Osteoblast (primary cell): ENCODE measurements around the gene SERPINF2. TPM values are rescaled to one million over a fixed set of nuclear protein-coding genes. Genes with fewer than 3 reads are reported as not detected.

Source experiments
- DNase-seq: peaks from one replicate; pipeline ENCODE4 v3.0.0; 2011; ENCODE audit warnings: low spot score, mixed read lengths; ENCODE audit not compliant: insufficient read length; ENCODE audit errors: missing footprints
- H2AFZ ChIP-seq: 2 replicates; pipeline ENCODE4 v1.6.0; 2011; ENCODE audit warnings: mild to moderate bottlenecking, low read length
- H3K27ac ChIP-seq: 2 replicates; pipeline ENCODE4 v1.5.1; 2011; ENCODE audit warnings: mild to moderate bottlenecking, low read depth, low read length, moderate library complexity
- H3K27me3 ChIP-seq: 2 replicates; pipeline ENCODE4 v1.6.0; 2012; ENCODE audit warnings: mild to moderate bottlenecking, control low read depth, inconsistent platforms, low read length, moderate library complexity; ENCODE audit not compliant: insufficient read depth
- H3K36me3 ChIP-seq: 2 replicates; pipeline ENCODE4 v1.5.1; 2011; ENCODE audit warnings: mild to moderate bottlenecking, low read length, control low read depth, moderate library complexity; ENCODE audit not compliant: insufficient read depth
- H3K4me1 ChIP-seq: 2 replicates; pipeline ENCODE4 v1.5.1; 2011; ENCODE audit warnings: mild to moderate bottlenecking, low read length, control low read depth, moderate library complexity; ENCODE audit not compliant: insufficient read depth
- H3K4me2 ChIP-seq: 2 replicates; pipeline ENCODE4 v1.6.0; 2011; ENCODE audit warnings: mild to moderate bottlenecking, low read length; ENCODE audit not compliant: insufficient read depth
- H3K4me3 ChIP-seq: fragments of 200-600 bp; sonication (generic); 3 replicates; pipeline ENCODE4 v1.5.1; 2012; ENCODE audit warnings: mild to moderate bottlenecking, low read length, inconsistent platforms; ENCODE audit not compliant: insufficient read depth
- H3K79me2 ChIP-seq: 2 replicates; pipeline ENCODE4 v1.6.0; 2012; ENCODE audit warnings: mild to moderate bottlenecking, low read length, control low read depth, inconsistent platforms; ENCODE audit not compliant: insufficient read depth
- H3K9me3 ChIP-seq: 2 replicates; pipeline ENCODE4 v1.5.1; 2011; ENCODE audit warnings: low read depth, low read length, control low read depth
- H4K20me1 ChIP-seq: 2 replicates; pipeline ENCODE4 v1.6.0; 2012; ENCODE audit warnings: mild to moderate bottlenecking, low read length, control low read depth; ENCODE audit not compliant: insufficient read depth
- CTCF ChIP-seq: IDR thresholded peaks from 2 replicates; pipeline ENCODE4 v1.5.1; 2011; ENCODE audit warnings: mild to moderate bottlenecking, low read depth, low read length, moderate library complexity; ENCODE audit errors: extremely low read depth
- total RNA-seq: library from RNA; depleted of rRNA; stranded (reverse); fragments of >200 nt; gene quantifications from 2 replicates; pipeline ENCODE4 v1.2.3, GENCODE V29; 2012

The SERPINF2 gene
- total RNA-seq, 1 donor = under 0.01 TPM

GRCh38 chr17:1774390-1775176 lies 31.9 kb downstream of the SERPINF2 start:
- DNase-seq = no peak
- Histone ChIP-seq H4K20me1 (no peaks in the 10 kb centered on the region), H3K4me1 (peaks cover 4% of the 10 kb centered on the region), H3K36me3 (peaks cover 20% of the 10 kb centered on the region), H3K9me3 (no peaks in the 10 kb centered on the region), H3K79me2 (no peaks in the 10 kb centered on the region), H3K4me2 (no peak overlapping the region), H3K4me3 (no peak overlapping the region), H3K27ac (no peak overlapping the region), H2AFZ (no peak overlapping the region), H3K27me3 (no peaks in the 10 kb centered on the region)
- TF ChIP-seq CTCF = no peak

GRCh38 chr17:1776328-1776727 lies 33.7 kb downstream of the SERPINF2 start:
- no peak overlapping the region for H3K27ac ChIP-seq
- H3K36me3 ChIP-seq = peaks cover 20% of the 10 kb centered on the region
- no peaks in the 10 kb centered on the region for H3K9me3 ChIP-seq
- DNase-seq = peak; percentile 67
- no peak for TF ChIP-seq CTCF
- H3K27me3 ChIP-seq = no peaks in the 10 kb centered on the region
- no peaks in the 10 kb centered on the region for H3K79me2 ChIP-seq
- H3K4me2 ChIP-seq = no peak overlapping the region
- no peak overlapping the region for H3K4me3 ChIP-seq
- H2AFZ ChIP-seq = no peak overlapping the region
- peaks cover 13% of the 10 kb centered on the region for H3K4me1 ChIP-seq
- peaks cover 3% of the 10 kb centered on the region for H4K20me1 ChIP-seq

DNA sequence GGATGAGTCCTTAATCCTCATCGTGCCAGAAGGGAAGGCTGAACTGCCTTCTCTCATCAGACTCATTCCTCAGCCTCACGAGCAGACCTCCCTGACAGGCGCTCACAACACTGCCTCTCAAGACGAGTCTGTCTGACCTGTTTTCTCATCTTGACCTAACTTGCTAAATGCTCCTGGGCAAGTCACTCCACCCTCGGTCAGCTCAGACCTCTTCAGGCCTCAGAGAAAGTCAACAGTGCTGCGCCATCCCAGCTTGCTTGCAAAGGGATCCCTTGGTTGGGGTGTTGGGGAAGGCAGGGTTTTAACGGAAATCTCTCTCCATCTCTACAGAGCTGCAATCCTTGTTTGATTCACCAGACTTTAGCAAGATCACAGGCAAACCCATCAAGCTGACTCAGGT lies 34.2 kb downstream of the SERPINF2 start:
- Histone ChIP-seq H3K4me1 (peaks cover 13% of the 10 kb centered on the region), H2AFZ (no peak overlapping the region), H3K79me2 (no peaks in the 10 kb centered on the region), H3K27me3 (no peaks in the 10 kb centered on the region), H4K20me1 (peaks cover 3% of the 10 kb centered on the region), H3K9me3 (no peaks in the 10 kb centered on the region), H3K4me3 (no peak overlapping the region), H3K36me3 (peaks cover 20% of the 10 kb centered on the region), H3K27ac (no peak overlapping the region), H3K4me2 (no peak overlapping the region)
- no peak for TF ChIP-seq CTCF
- peak; percentile 47 for DNase-seq

- Histone ChIP-seq H3K4me2 (peak overlapping the region; percentile 81), H2AFZ (peak overlapping the region; percentile 53), H3K4me3 (peak overlapping the region; percentile 21), H3K79me2 (no peaks in the 10 kb centered on the region), H3K36me3 (peaks cover 20% of the 10 kb centered on the region), H4K20me1 (peaks cover 3% of the 10 kb centered on the region), H3K27me3 (no peaks in the 10 kb centered on the region), H3K4me1 (peaks cover 32% of the 10 kb centered on the region), H3K9me3 (no peaks in the 10 kb centered on the region), H3K27ac (peak overlapping the region; percentile 89)
- peak; percentile 98 for DNase-seq
- no peak for TF ChIP-seq CTCF
Observed at GRCh38 chr17:1779571-1780131, 37.0 kb downstream of the SERPINF2 start.
